ENCODE data around the gene PRPF8. TPM values are rescaled to one million over a fixed set of nuclear protein-coding genes. Genes with fewer than 3 reads are reported as not detected.

PRPF8 gene
- total and polyA plus RNA-seq, 2 of the 8 experiments (the other 6 are each of a cell fraction or from before 2014, with no cell fraction given), result 329 to 337 TPM

DNA sequence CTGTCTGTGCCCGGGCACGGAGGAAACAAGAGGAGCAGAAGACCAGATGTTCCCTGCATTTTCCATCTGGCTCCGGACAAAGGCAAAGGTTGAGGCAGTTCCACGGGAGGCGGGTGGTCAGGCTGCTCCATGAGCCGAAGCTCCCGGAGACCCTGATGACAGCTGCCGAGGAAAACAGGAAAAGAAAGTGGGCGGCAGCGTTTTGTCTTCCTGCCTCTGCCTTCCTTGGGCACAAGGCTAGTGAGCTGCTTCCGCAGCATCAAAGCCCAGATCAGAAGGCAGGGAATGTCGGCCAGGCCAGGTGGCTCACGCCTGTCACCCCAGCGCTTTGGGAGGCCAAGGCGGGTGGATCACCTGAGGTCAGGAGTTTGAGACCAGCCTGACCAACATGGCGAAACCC, 72.3 kb downstream of the PRPF8 start (continued):
- TF ChIP-seq SIN3A (conservative IDR thresholded peaks at IDR 0.05 in 1 of 2, IDR thresholded peaks at IDR 0.05 in 1 of 2; ENCODE audit: low read depth in 1 of 2, low read length in 2 of 2), result no peak
